Measurements from ENCODE around the gene CNOT1. TPM values are rescaled to one million over a fixed set of nuclear protein-coding genes. Genes with fewer than 3 reads are reported as not detected.

Gene CNOT1
- total and polyA plus RNA-seq, 4 donors: 34.0 to 131 (median 78.5) TPM

GRCh38 chr16:58649707-58650106 is 20.1 kb upstream of the CNOT1 start:
- Histone ChIP-seq H3K9me3 (ENCODE audit: control insufficient read depth in 4 of 4, low read length in 3 of 4) (no peaks in the 10 kb centered on the region), H3K27ac (ENCODE audit: low read depth in 1 of 2, low read length in 2 of 2) (no peak overlapping the region), H3K4me1 (ENCODE audit: control insufficient read depth in 4 of 4, insufficient read depth in 4 of 4, low read length in 3 of 4) (no peaks in the 10 kb centered on the region), H3K9ac (ENCODE audit: low read depth in 1 of 2, low read length in 2 of 2) (no peak overlapping the region), H3K27me3 (ENCODE audit: control insufficient read depth in 4 of 4, insufficient read depth in 4 of 4, low read length in 3 of 4) (no peaks in the 10 kb centered on the region), H3K4me3 (ENCODE audit: low read depth in 1 of 3, low read length in 3 of 3) (no peak overlapping the region), H3K36me3 (ENCODE audit: control insufficient read depth in 4 of 4, insufficient read depth in 3 of 4, low read depth in 1 of 4, low read length in 3 of 4) (no peaks in the 10 kb centered on the region)
- TF ChIP-seq YY1 (IDR thresholded peaks at IDR 0.05) (no peak), JUND (IDR thresholded peaks at IDR 0.05) (no peak), HNF4G (IDR thresholded peaks at IDR 0.05) (no peak), ATF3 (IDR thresholded peaks at IDR 0.05) (no peak), NR2F2 (IDR thresholded peaks at IDR 0.05) (no peak), FOXA2 (IDR thresholded peaks at IDR 0.05) (no peak)
- 83% methylated on average over 3 of the region's 3 CpGs for WGBS
- no peak for DNase-seq (ENCODE audit: low spot score)

- no peaks in the 10 kb centered on the region for H3K4me1 ChIP-seq (ENCODE audit: control insufficient read depth in 4 of 4, insufficient read depth in 4 of 4, low read length in 3 of 4)
- H3K27me3 ChIP-seq (ENCODE audit: control insufficient read depth in 4 of 4, insufficient read depth in 4 of 4, low read length in 3 of 4): no peaks in the 10 kb centered on the region
- no peaks in the 10 kb centered on the region for H3K9me3 ChIP-seq (ENCODE audit: control insufficient read depth in 4 of 4, low read length in 3 of 4)
- H3K27ac ChIP-seq (ENCODE audit: low read depth in 1 of 2, low read length in 2 of 2): no peak overlapping the region
- no peak overlapping the region for H3K4me3 ChIP-seq (ENCODE audit: low read depth in 1 of 3, low read length in 3 of 3)
- TF ChIP-seq CTCF (IDR thresholded peaks at IDR 0.05; ENCODE audit: low read depth, low read length, missing input control) (no peak), NR2F2 (IDR thresholded peaks at IDR 0.05) (no peak), YY1 (IDR thresholded peaks at IDR 0.05) (no peak), GABPA (IDR thresholded peaks at IDR 0.05 in 1 of 2, conservative IDR thresholded peaks at IDR 0.05 in 1 of 2) (no peak), ZBTB33 (IDR thresholded peaks at IDR 0.05) (no peak), FOXA2 (IDR thresholded peaks at IDR 0.05) (no peak), RAD21 (IDR thresholded peaks at IDR 0.05) (no peak), REST (IDR thresholded peaks at IDR 0.05) (no peak), JUND (IDR thresholded peaks at IDR 0.05) (no peak), FOXA1 (IDR thresholded peaks at IDR 0.05) (no peak), TAF1 (conservative IDR thresholded peaks at IDR 0.05) (no peak), MAX (IDR thresholded peaks at IDR 0.05) (no peak), HNF4G (IDR thresholded peaks at IDR 0.05) (no peak), ATF3 (IDR thresholded peaks at IDR 0.05) (no peak), RXRA (IDR thresholded peaks at IDR 0.05) (no peak), HNF4A (conservative IDR thresholded peaks at IDR 0.05) (no peak), EGR1 (IDR thresholded peaks at IDR 0.05; ENCODE audit: low read depth in 2 of 2) (no peak), SP1 (IDR thresholded peaks at IDR 0.05) (no peak)
- H3K9ac ChIP-seq (ENCODE audit: low read depth in 1 of 2, low read length in 2 of 2): no peak overlapping the region
- WGBS: 92% methylated on average over 4 of the region's 4 CpGs
- DNase-seq (ENCODE audit: low spot score): no peak
- no peaks in the 10 kb centered on the region for H3K36me3 ChIP-seq (ENCODE audit: control insufficient read depth in 4 of 4, insufficient read depth in 3 of 4, low read depth in 1 of 4, low read length in 3 of 4)
These were observed 17.5 kb upstream of the CNOT1 start for GRCh38 chr16:58647107-58647506.

Measured in liver (tissue), 9 donors.